Measurements from ENCODE around the gene SERF2. TPM values are rescaled to one million over a fixed set of nuclear protein-coding genes. Genes with fewer than 3 reads are reported as not detected.
A peak's percentile ranks its signal among the peaks of the same experiment; 100 is the strongest.

Gene SERF2
- total RNA-seq, 3 donors from 2014 or later (not counting 1 experiment from before 2014, with no cell fraction given): 476 to 551 (median 526) TPM

GRCh38 chr15:43772624-43773023 is 19.5 kb upstream of the SERF2 start:
- DNase-seq (no peak), ATAC-seq (no peak)
- Mint-ChIP-seq H3K4me3 (no peak overlapping the region), H3K27me3 (ENCODE audit: low read depth in 2 of 2) (no peaks in the 10 kb centered on the region), H3K9me3 (no peaks in the 10 kb centered on the region), H3K36me3 (peaks cover 27% of the 10 kb centered on the region), H3K4me1 (peaks cover 5 to 14% of the 10 kb centered on the region in 2 donors), H3K27ac (peak overlapping the region in 1 of 2 donors; percentile 56)
- Histone ChIP-seq H3K36me3 (ENCODE audit: control insufficient read depth, insufficient read depth, low read length) (peaks cover 56% of the 10 kb centered on the region), H3K27me3 (ENCODE audit: control insufficient read depth, insufficient read depth, low read length) (no peaks in the 10 kb centered on the region), H3K4me1 (ENCODE audit: control insufficient read depth, insufficient read depth, low read length) (peaks cover 15% of the 10 kb centered on the region), H3K4me3 (ENCODE audit: low read length) (no peak overlapping the region), H3K27ac (ENCODE audit: low read length) (no peak overlapping the region), H3K9me3 (ENCODE audit: control insufficient read depth, insufficient read depth, low read length) (no peaks in the 10 kb centered on the region)
- TF ChIP-seq CTCF (IDR thresholded peaks at IDR 0.05): no peak
- intact Hi-C loops (cut with micrococcal nuclease): no loop called here

GRCh38 chr15:43774062-43774461 is 18.1 kb upstream of the SERF2 start:
- no peak for TF ChIP-seq CTCF (IDR thresholded peaks at IDR 0.05)
- H3K36me3 Mint-ChIP-seq: peaks cover 27% of the 10 kb centered on the region
- H3K4me3 Mint-ChIP-seq: no peak overlapping the region
- H3K9me3 Mint-ChIP-seq: no peaks in the 10 kb centered on the region
- H3K4me1 Mint-ChIP-seq: peaks cover 9 to 20% of the 10 kb centered on the region in 2 donors
- Histone ChIP-seq H3K4me1 (ENCODE audit: control insufficient read depth, insufficient read depth, low read length) (peaks cover 22% of the 10 kb centered on the region), H3K4me3 (ENCODE audit: low read length) (no peak overlapping the region), H3K9me3 (ENCODE audit: control insufficient read depth, insufficient read depth, low read length) (no peaks in the 10 kb centered on the region), H3K27ac (ENCODE audit: low read length) (no peak overlapping the region), H3K27me3 (ENCODE audit: control insufficient read depth, insufficient read depth, low read length) (no peaks in the 10 kb centered on the region), H3K36me3 (ENCODE audit: control insufficient read depth, insufficient read depth, low read length) (peaks cover 42% of the 10 kb centered on the region)
- intact Hi-C loops (cut with micrococcal nuclease): no loop called here
- no peaks in the 10 kb centered on the region for H3K27me3 Mint-ChIP-seq (ENCODE audit: low read depth in 2 of 2)
- H3K27ac Mint-ChIP-seq: peak overlapping the region; percentile 53 to 58
- DNase-seq (peak in 1 of 2 donors; percentile 16), ATAC-seq (no peak)
- 91% methylated on average over 4 of the region's 4 CpGs for WGBS (ENCODE audit: insufficient coverage)

GRCh38 chr15:43775411-43775965 is 16.6 kb upstream of the SERF2 start:
- no peak for TF ChIP-seq CTCF (IDR thresholded peaks at IDR 0.05)
- no peaks in the 10 kb centered on the region for H3K27me3 Mint-ChIP-seq (ENCODE audit: low read depth in 2 of 2)
- intact Hi-C loops (cut with micrococcal nuclease): no loop called here
- peak overlapping the region; percentile 53 to 92 for H3K27ac Mint-ChIP-seq
- Histone ChIP-seq H3K9me3 (ENCODE audit: control insufficient read depth, insufficient read depth, low read length) (no peaks in the 10 kb centered on the region), H3K4me1 (ENCODE audit: control insufficient read depth, insufficient read depth, low read length) (peaks cover 22% of the 10 kb centered on the region), H3K27me3 (ENCODE audit: control insufficient read depth, insufficient read depth, low read length) (no peaks in the 10 kb centered on the region), H3K27ac (ENCODE audit: low read length) (no peak overlapping the region), H3K4me3 (ENCODE audit: low read length) (no peak overlapping the region), H3K36me3 (ENCODE audit: control insufficient read depth, insufficient read depth, low read length) (peaks cover 28% of the 10 kb centered on the region)
- peak overlapping the region; percentile 47 for H3K4me3 Mint-ChIP-seq
- 100% methylated on average over 1 of the region's 1 CpG for WGBS (ENCODE audit: insufficient coverage)
- peak in 1 of 2 donors; percentile 18 for DNase-seq
- no peaks in the 10 kb centered on the region for H3K9me3 Mint-ChIP-seq
- no peak for ATAC-seq
- H3K4me1 Mint-ChIP-seq: peaks cover 12 to 22% of the 10 kb centered on the region in 2 donors
- peaks cover 16% of the 10 kb centered on the region for H3K36me3 Mint-ChIP-seq
